ENCODE measurements around the gene CES3. TPM values are rescaled to one million over a fixed set of nuclear protein-coding genes. Genes with fewer than 3 reads are reported as not detected.
"Not testable (repeated sequence)": the region's sequence is repeated elsewhere in the genome, so short reads cannot be mapped to it uniquely, and the experiment has no call there.

CES3 gene
- total RNA-seq, 2 experiments from 2014 or later = 1.4 to 2.7 TPM

DNA sequence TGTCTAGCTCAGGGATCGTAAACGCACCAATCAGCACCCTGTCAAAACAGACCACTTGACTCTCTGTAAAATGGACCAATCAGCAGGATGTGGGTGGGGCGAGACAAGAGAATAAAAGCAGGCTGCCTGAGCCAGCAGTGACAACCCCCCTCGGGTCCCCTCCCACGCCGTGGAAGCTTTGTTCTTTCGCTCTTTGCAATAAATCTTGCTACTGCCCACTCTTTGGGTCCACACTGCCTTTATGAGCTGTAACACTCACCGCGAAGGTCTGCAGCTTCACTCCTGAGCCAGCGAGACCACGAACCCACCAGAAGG lies 13.8 kb downstream of the CES3 start:
- H3K9me3 ChIP-seq (ENCODE audit: low read length); intact Hi-C loops (cut with micrococcal nuclease; ENCODE audit: unreplicated experiment); H3K4me2 ChIP-seq (ENCODE audit: low read length); H2AFZ ChIP-seq (ENCODE audit: low read length); BruUV-seq (replicated peaks); H3K9me2 ChIP-seq (ENCODE audit: insufficient read depth, low read length); H3K79me2 ChIP-seq (ENCODE audit: insufficient read depth, low read depth, low read length); CTCF ChIA-PET (ENCODE audit: unreplicated experiment); H3K4me3 ChIP-seq (ENCODE audit: low read depth, low read length, poor library complexity, severe bottlenecking); H3K36me3 ChIP-seq (ENCODE audit: insufficient read depth, low read length); H3K27ac ChIP-seq (ENCODE audit: low read depth, low read length, poor library complexity, severe bottlenecking); H4K20me1 ChIP-seq (ENCODE audit: insufficient read depth, low read length); H3K4me1 ChIP-seq (ENCODE audit: insufficient read depth, low read length, poor library complexity, severe bottlenecking): not testable (repeated sequence)
- peak; percentile 23 for DNase-seq (ENCODE audit: low spot score)
- POLR2A ChIA-PET = interaction anchor here (0.6 kb wide), 1 partner anchor 31 kb away, joined by 3 read pairs; no protein-coding TSS in a partner anchor

DNA sequence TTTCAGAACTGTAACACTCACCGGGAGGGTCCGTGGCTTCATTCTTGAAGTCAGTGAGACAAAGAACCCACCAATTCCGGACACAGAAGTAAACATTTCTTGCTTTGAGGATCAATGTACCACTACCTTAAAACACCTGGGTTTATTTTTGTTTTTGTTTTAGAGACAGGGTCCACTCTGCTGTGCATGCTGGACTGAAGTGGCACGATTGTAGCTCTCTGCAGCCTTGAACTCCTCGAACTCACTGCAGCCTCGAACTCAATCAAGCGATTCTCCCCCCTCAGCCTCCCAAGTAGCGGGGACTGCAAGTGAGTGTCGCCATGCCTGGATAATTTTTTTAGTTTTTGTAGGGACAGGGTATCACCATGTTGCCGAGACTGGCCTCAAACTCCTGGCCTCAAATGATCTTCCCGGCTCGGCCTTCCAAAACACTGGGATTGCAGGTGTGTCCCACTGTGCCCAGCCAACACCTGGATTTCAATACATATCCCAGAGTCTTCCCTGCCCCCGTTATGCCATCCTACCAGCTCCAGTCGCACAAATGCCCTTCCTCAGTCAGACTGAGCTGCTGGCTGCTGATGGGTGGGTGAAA lies 14.3 kb downstream of the CES3 start:
- no peaks in the 10 kb centered on the region for H3K79me2 ChIP-seq (ENCODE audit: insufficient read depth, low read depth, low read length)
- no peaks in the 10 kb centered on the region for H4K20me1 ChIP-seq (ENCODE audit: insufficient read depth, low read length)
- intact Hi-C loops (cut with micrococcal nuclease; ENCODE audit: unreplicated experiment) = no loop called here
- TF ChIP-seq EZH2phosphoT487 (IDR thresholded peaks at IDR 0.05; ENCODE audit: borderline replicate concordance, low read depth, low read length) = no peak
- TF ChIP-seq, protein P1, sequence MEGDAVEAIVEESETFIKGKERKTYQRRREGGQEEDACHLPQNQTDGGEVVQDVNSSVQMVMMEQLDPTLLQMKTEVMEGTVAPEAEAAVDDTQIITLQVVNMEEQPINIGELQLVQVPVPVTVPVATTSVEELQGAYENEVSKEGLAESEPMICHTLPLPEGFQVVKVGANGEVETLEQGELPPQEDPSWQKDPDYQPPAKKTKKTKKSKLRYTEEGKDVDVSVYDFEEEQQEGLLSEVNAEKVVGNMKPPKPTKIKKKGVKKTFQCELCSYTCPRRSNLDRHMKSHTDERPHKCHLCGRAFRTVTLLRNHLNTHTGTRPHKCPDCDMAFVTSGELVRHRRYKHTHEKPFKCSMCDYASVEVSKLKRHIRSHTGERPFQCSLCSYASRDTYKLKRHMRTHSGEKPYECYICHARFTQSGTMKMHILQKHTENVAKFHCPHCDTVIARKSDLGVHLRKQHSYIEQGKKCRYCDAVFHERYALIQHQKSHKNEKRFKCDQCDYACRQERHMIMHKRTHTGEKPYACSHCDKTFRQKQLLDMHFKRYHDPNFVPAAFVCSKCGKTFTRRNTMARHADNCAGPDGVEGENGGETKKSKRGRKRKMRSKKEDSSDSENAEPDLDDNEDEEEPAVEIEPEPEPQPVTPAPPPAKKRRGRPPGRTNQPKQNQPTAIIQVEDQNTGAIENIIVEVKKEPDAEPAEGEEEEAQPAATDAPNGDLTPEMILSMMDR (conservative IDR thresholded peaks at IDR 0.05; ENCODE audit: low read length) = no peak
- no peaks in the 10 kb centered on the region for H3K4me1 ChIP-seq (ENCODE audit: insufficient read depth, low read length, poor library complexity, severe bottlenecking)
- ChIA-PET CTCF (ENCODE audit: unreplicated experiment) (no interaction called here), POLR2A (interaction anchor here (0.6 to 0.7 kb wide), 2 partner anchors 178 to 207 kb away, joined by 4 to 6 read pairs; no protein-coding TSS in a partner anchor)
- no peak for DNase-seq (ENCODE audit: low spot score)
- H3K36me3 ChIP-seq (ENCODE audit: insufficient read depth, low read length) = no peaks in the 10 kb centered on the region
- no peaks in the 10 kb centered on the region for H3K9me3 ChIP-seq (ENCODE audit: low read length)
- no peak overlapping the region for H3K4me2 ChIP-seq (ENCODE audit: low read length)
- H3K9me2 ChIP-seq (ENCODE audit: insufficient read depth, low read length) = no peaks in the 10 kb centered on the region
- no peak overlapping the region for H3K4me3 ChIP-seq (ENCODE audit: low read depth, low read length, poor library complexity, severe bottlenecking)
- H3K27ac ChIP-seq (ENCODE audit: low read depth, low read length, poor library complexity, severe bottlenecking) = no peak overlapping the region
- no peak overlapping the region for H2AFZ ChIP-seq (ENCODE audit: low read length)
- BruUV-seq (replicated peaks) = no TSS peak

DNA sequence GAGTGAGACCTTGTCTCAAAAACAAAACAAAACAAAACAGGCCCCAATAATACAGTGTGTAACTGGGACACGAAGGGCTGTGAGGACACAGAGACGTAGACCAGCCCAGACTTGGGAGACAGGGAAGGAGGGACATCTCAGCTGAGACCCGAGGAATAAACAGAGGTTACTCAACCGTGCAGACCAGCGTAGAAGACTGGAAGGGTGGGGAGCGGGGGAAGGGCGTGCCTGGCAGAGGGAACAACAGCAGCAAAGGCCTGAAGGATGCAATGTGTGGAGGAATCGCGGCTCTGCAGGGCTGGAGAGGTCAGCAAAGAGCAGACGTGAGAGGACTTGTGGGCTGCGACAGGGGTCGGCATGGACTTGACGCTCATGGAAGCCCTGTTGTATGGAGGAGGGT lies 15.7 kb downstream of the CES3 start:
- no peak overlapping the region for H2AFZ ChIP-seq (ENCODE audit: low read length)
- POLR2A ChIA-PET = no interaction called here
- H3K9me2 ChIP-seq (ENCODE audit: insufficient read depth, low read length) = no peaks in the 10 kb centered on the region
- CTCF ChIA-PET (ENCODE audit: unreplicated experiment) = no interaction called here
- H3K27ac ChIP-seq (ENCODE audit: low read depth, low read length, poor library complexity, severe bottlenecking) = no peak overlapping the region
- no peaks in the 10 kb centered on the region for H3K9me3 ChIP-seq (ENCODE audit: low read length)
- no peak for DNase-seq (ENCODE audit: low spot score)
- H3K36me3 ChIP-seq (ENCODE audit: insufficient read depth, low read length) = no peaks in the 10 kb centered on the region
- intact Hi-C loops (cut with micrococcal nuclease; ENCODE audit: unreplicated experiment) = loop anchor here (1.0 kb wide), 3 partner anchors 125 to 209 kb away; no protein-coding TSS in a partner anchor
- no peak for TF ChIP-seq EZH2phosphoT487 (IDR thresholded peaks at IDR 0.05; ENCODE audit: borderline replicate concordance, low read depth, low read length)
- TF ChIP-seq, protein P1 (conservative IDR thresholded peaks at IDR 0.05; ENCODE audit: low read length) = no peak
- no peaks in the 10 kb centered on the region for H3K79me2 ChIP-seq (ENCODE audit: insufficient read depth, low read depth, low read length)
- no peaks in the 10 kb centered on the region for H3K4me1 ChIP-seq (ENCODE audit: insufficient read depth, low read length, poor library complexity, severe bottlenecking)
- no peaks in the 10 kb centered on the region for H4K20me1 ChIP-seq (ENCODE audit: insufficient read depth, low read length)
- H3K4me3 ChIP-seq (ENCODE audit: low read depth, low read length, poor library complexity, severe bottlenecking) = no peak overlapping the region
- no TSS peak for BruUV-seq (replicated peaks)
- no peak overlapping the region for H3K4me2 ChIP-seq (ENCODE audit: low read length)

All from OCI-LY7 (cell line).